Measurements from ENCODE around the gene ARMC12. TPM values are rescaled to one million over a fixed set of nuclear protein-coding genes. Genes with fewer than 3 reads are reported as not detected.

The ARMC12 gene
- total and polyA plus RNA-seq, 10 of the 15 experiments (the other 5 are each of a cell fraction or from before 2014, with no cell fraction given): 0.10 to 1.6 (median 0.62) TPM

DNA sequence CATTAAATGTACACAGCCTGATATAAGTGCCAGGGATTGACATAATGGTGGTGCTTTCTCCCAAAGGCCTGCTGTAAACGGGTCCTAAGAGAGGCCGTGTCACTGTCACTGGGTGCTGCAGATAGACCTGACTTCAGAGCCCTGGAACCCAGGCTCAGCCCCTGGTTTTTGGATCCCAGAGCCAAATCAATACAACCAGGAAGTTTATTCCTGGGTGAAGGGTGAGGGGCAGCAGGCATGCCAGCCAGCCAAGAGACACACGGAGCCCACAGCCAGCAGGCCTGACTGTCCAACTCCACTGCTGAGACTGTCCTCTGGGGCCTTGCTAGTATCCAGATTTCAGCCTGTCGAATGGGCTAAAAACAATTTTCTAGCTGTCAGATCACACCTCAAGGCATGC lies 12.8 kb upstream of the ARMC12 start:
- no peak for FAIRE-seq
- TF ChIP-seq ATF7 (IDR thresholded peaks at IDR 0.05; ENCODE audit: low read depth) (no peak), HDAC6 (IDR thresholded peaks at IDR 0.05; ENCODE audit: unreplicated experiment) (no peak), CBFB (IDR thresholded peaks at IDR 0.05; ENCODE audit: low read depth) (no peak), SMAD5 (IDR thresholded peaks at IDR 0.05; ENCODE audit: low read depth) (no peak), BMI1 (IDR thresholded peaks at IDR 0.05; ENCODE audit: borderline replicate concordance) (no peak), JUND (IDR thresholded peaks at IDR 0.05; ENCODE audit: low read depth, low read length) (no peak), BACH1 (IDR thresholded peaks at IDR 0.05; ENCODE audit: borderline replicate concordance) (no peak), NFYA (IDR thresholded peaks at IDR 0.05; ENCODE audit: borderline replicate concordance, low read depth, low read length) (no peak)
- TF ChIP-seq, protein P1, sequence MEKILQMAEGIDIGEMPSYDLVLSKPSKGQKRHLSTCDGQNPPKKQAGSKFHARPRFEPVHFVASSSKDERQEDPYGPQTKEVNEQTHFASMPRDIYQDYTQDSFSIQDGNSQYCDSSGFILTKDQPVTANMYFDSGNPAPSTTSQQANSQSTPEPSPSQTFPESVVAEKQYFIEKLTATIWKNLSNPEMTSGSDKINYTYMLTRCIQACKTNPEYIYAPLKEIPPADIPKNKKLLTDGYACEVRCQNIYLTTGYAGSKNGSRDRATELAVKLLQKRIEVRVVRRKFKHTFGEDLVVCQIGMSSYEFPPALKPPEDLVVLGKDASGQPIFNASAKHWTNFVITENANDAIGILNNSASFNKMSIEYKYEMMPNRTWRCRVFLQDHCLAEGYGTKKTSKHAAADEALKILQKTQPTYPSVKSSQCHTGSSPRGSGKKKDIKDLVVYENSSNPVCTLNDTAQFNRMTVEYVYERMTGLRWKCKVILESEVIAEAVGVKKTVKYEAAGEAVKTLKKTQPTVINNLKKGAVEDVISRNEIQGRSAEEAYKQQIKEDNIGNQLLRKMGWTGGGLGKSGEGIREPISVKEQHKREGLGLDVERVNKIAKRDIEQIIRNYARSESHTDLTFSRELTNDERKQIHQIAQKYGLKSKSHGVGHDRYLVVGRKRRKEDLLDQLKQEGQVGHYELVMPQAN (conservative IDR thresholded peaks at IDR 0.05): no peak
- TF ChIP-seq, protein P2, sequence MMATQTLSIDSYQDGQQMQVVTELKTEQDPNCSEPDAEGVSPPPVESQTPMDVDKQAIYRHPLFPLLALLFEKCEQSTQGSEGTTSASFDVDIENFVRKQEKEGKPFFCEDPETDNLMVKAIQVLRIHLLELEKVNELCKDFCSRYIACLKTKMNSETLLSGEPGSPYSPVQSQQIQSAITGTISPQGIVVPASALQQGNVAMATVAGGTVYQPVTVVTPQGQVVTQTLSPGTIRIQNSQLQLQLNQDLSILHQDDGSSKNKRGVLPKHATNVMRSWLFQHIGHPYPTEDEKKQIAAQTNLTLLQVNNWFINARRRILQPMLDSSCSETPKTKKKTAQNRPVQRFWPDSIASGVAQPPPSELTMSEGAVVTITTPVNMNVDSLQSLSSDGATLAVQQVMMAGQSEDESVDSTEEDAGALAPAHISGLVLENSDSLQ (IDR thresholded peaks at IDR 0.05): no peak
- ATAC-seq: no peak
- Histone ChIP-seq H3K79me2 (ENCODE audit: control insufficient read depth, insufficient read depth, low read length) (no peaks in the 10 kb centered on the region), H3K9ac (ENCODE audit: control insufficient read depth, insufficient read depth, low read length) (no peak overlapping the region), H2AFZ (ENCODE audit: control insufficient read depth, low read depth, low read length) (no peak overlapping the region), H3K27ac (ENCODE audit: control insufficient read depth, insufficient read depth) (no peak overlapping the region), H4K20me1 (ENCODE audit: control insufficient read depth, insufficient read depth) (no peaks in the 10 kb centered on the region), H3K9me3 (replicated peaks; ENCODE audit: control insufficient read depth, insufficient read depth, low read length) (no peaks in the 10 kb centered on the region), H3K4me2 (ENCODE audit: control insufficient read depth, insufficient read depth) (no peak overlapping the region), H3K27me3 (replicated peaks in 1 of 2; ENCODE audit: control insufficient read depth in 2 of 2, insufficient read depth in 2 of 2, low read length in 1 of 2) (no peaks in the 10 kb centered on the region), H3K36me3 (ENCODE audit: control insufficient read depth in 2 of 2, insufficient read depth in 2 of 2, low read length in 1 of 2) (no peaks in the 10 kb centered on the region), H3K4me1 (ENCODE audit: control insufficient read depth, insufficient read depth, low read length) (peaks cover 51% of the 10 kb centered on the region), H3K4me3 (no peak overlapping the region)
- RAD21 ChIA-PET (ENCODE audit: unreplicated experiment): interaction anchor here (1.6 to 2.5 kb wide), 2 partner anchors 38 to 55 kb away, joined by 5 to 6 read pairs; no protein-coding TSS in a partner anchor
- 82% methylated on average over 4 of the region's 4 CpGs for WGBS (ENCODE audit: insufficient coverage, insufficient replicate concordance, low lambda C conversion rate, missing lambda C conversion rate)
- SMC1A ChIA-PET (ENCODE audit: uncharacterized antibody, unreplicated experiment): interaction anchor here (0.6 to 1.2 kb wide), 3 partner anchors 13 to 122 kb away, joined by 3 to 4 read pairs (median 3); no protein-coding TSS in a partner anchor
- no TSS peak for BruUV-seq (replicated peaks)
- in situ Hi-C loops (cut with MboI) (no loop called here), intact Hi-C loops (cut with micrococcal nuclease; ENCODE audit: unreplicated experiment) (no loop called here)
- no peak for DNase-seq (ENCODE audit: low read depth, low spot score)
- POLR2A ChIA-PET: interaction anchor here (1.0 to 1.6 kb wide), 2 partner anchors 55 to 306 kb away, joined by 3 to 4 read pairs; no protein-coding TSS in a partner anchor
- CTCF ChIA-PET: interaction anchor here (1.6 kb wide), 1 partner anchor 12 kb away, joined by 4 read pairs; no protein-coding TSS in a partner anchor

All from GM12878 (cell line).